SK-MEL-5 (cell line): ENCODE results near the gene SLC9C2. TPM values are rescaled to one million over a fixed set of nuclear protein-coding genes. Genes with fewer than 3 reads are reported as not detected.
A peak's percentile ranks its signal among the peaks of the same experiment; 100 is the strongest.
"Not testable (repeated sequence)": the region's sequence is repeated elsewhere in the genome, so short reads cannot be mapped to it uniquely, and the experiment has no call there.

Experiments used
- DNase-seq: peaks from one replicate; pipeline ENCODE4 v3.0.0-alpha.2; 2016; ENCODE audit warnings: low read depth, low spot score
- in situ Hi-C: cut with HindIII; loops from 2 replicates; pipeline ENCODE4 v1.10.0; 2016; ENCODE audit warnings: low sequenced_read_pairs, high pct_unique_total_duplicates, low pct_unique_long_range_greater_than_20kb
- total RNA-seq: library from RNA; depleted of rRNA; stranded (reverse); fragments of >200 nt; shearing (Covaris generic); gene quantifications from 2 replicates; pipeline ENCODE4 v1.2.3, GENCODE V29; 2014

SLC9C2 gene
- total RNA-seq, 1 experiment from 2014 or later: not detected

- in situ Hi-C loops: no loop called here
- DNase-seq: peak; percentile 77
These were observed 125.4 kb downstream of the SLC9C2 start, which contains the start of gene PRDX6 for GRCh38 chr1:173477286-173478093. TSS of gene PRDX6 (plus strand) at chr1:173477335. CDS start at chr1:173477398, 63 bp downstream.

GRCh38 chr1:173476665-173477285 is 126.1 kb downstream of the SLC9C2 start:
- in situ Hi-C loops: no loop called here
- peak; percentile 81 for DNase-seq

GRCh38 chr1:173476197-173476664 is 126.6 kb downstream of the SLC9C2 start:
- DNase-seq: no peak
- in situ Hi-C loops: no loop called here

- peak; percentile 2 for DNase-seq
These were observed 127.2 kb downstream of the SLC9C2 start for GRCh38 chr1:173475564-173476196.

GRCh38 chr1:173474780-173475421 is 128.0 kb downstream of the SLC9C2 start:
- in situ Hi-C loops, DNase-seq: not testable (repeated sequence)

More at GRCh38 chr1:173475564-173476196, 127.2 kb downstream of the SLC9C2 start:
- in situ Hi-C loops: no loop called here

- no peak for DNase-seq
- in situ Hi-C loops: no loop called here
These were observed 128.6 kb downstream of the SLC9C2 start for GRCh38 chr1:173474097-173474779.

- in situ Hi-C loops: no loop called here
These were observed 129.3 kb downstream of the SLC9C2 start for GRCh38 chr1:173473599-173474011.

GRCh38 chr1:173470608-173471007 is 132.3 kb downstream of the SLC9C2 start:
- in situ Hi-C loops: no loop called here
- DNase-seq: no peak

More at GRCh38 chr1:173473599-173474011, 129.3 kb downstream of the SLC9C2 start:
- DNase-seq: no peak

- no peak for DNase-seq
- in situ Hi-C loops: no loop called here
These were observed 133.2 kb downstream of the SLC9C2 start for GRCh38 chr1:173469656-173470055.

- in situ Hi-C loops: no loop called here
- no peak for DNase-seq
These were observed 135.4 kb downstream of the SLC9C2 start for GRCh38 chr1:173467426-173467825.

- in situ Hi-C loops, DNase-seq: not testable (repeated sequence)
These were observed 138.7 kb downstream of the SLC9C2 start for GRCh38 chr1:173464185-173464584.

GRCh38 chr1:173462666-173463065 is 140.2 kb downstream of the SLC9C2 start:
- DNase-seq: not testable (repeated sequence)

GRCh38 chr1:173459885-173460284 is 143.0 kb downstream of the SLC9C2 start:
- no peak for DNase-seq
- in situ Hi-C loops: no loop called here

More at GRCh38 chr1:173462666-173463065, 140.2 kb downstream of the SLC9C2 start:
- in situ Hi-C loops: not testable (repeated sequence)

GRCh38 chr1:173454966-173455524 is 147.8 kb downstream of the SLC9C2 start:
- DNase-seq: no peak
- in situ Hi-C loops: no loop called here

- no peak for DNase-seq
- in situ Hi-C loops: no loop called here
These were observed 148.9 kb downstream of the SLC9C2 start for GRCh38 chr1:173453982-173454381.

- DNase-seq: no peak
- in situ Hi-C loops: no loop called here
These were observed 150.9 kb downstream of the SLC9C2 start for GRCh38 chr1:173451981-173452380.
